ENCODE measurements around the gene AKT2. TPM values are rescaled to one million over a fixed set of nuclear protein-coding genes. Genes with fewer than 3 reads are reported as not detected.

AKT2 gene
- total RNA-seq, 1 experiment from 2014 or later, result 108 TPM

DNA sequence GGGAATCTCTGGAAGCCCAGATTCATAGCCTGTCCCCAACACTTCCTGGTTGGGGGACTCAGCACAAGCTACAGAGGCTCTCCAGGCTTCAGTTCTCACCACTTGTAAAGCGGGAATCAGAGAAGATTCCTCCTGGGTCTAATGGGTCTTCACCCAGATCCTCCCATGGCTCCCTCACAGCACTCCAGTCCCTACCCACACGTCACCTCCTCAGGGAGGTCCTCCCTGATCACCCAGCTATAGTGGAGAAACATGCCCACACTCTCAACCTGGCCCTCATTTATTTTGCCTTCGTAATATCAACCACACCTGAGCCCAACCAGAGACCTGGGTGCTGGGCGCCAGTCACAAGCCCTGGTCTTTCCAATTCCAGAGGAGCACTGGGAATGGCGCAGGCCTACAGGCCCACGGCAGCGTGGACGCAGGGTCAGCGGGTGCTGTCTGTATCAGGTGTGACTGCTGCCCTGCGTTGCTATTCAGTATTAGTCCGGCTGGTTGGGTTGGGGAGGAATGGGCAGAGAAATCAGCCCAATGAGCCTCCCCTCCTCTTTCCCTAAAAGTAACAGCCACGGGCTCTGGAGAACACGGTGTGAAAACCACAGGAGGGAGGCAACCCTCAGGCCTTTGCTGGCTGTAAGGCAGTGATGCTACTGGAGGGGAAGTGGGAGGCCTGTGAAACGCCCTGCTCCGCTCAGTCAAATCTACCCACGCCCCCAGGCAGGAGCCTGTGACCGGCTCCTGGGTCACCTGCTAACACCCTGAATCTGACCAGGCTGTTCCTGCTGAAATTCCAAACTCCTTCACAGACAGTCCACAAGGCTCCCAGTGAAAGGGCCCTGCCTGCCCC, 5.2 kb downstream of the AKT2 start:
- no peaks in the 10 kb centered on the region for H3K27me3 Mint-ChIP-seq (ENCODE audit: insufficient read depth, unreplicated experiment)
- TF ChIP-seq CTCF (IDR thresholded peaks at IDR 0.05; ENCODE audit: unreplicated experiment), result no peak
- POLR2A ChIA-PET, result no interaction called here
- CTCF ChIA-PET, result interaction anchor here (0.7 kb wide), 1 partner anchor 184 kb away, joined by 3 read pairs; no protein-coding TSS in a partner anchor
- H3K4me1 Mint-ChIP-seq (ENCODE audit: insufficient read depth, unreplicated experiment), result peaks cover 30% of the 10 kb centered on the region
- no peak for DNase-seq (ENCODE audit: unreplicated experiment)
- peak overlapping the region; percentile 63 for H3K27ac Mint-ChIP-seq (ENCODE audit: low read depth, unreplicated experiment)
- no peaks in the 10 kb centered on the region for H3K9me3 Mint-ChIP-seq (ENCODE audit: unreplicated experiment)
- intact Hi-C loops (cut with micrococcal nuclease), result no loop called here
- H3K36me3 Mint-ChIP-seq (ENCODE audit: insufficient read depth, unreplicated experiment), result peaks cover 13% of the 10 kb centered on the region
- no TSS peak for BruUV-seq (replicated peaks)
- no peak overlapping the region for H3K4me3 Mint-ChIP-seq (ENCODE audit: unreplicated experiment)

GRCh38 chr19:40279120-40279551, 6.0 kb downstream of the AKT2 start:
- Mint-ChIP-seq H3K27ac (ENCODE audit: low read depth, unreplicated experiment) (no peak overlapping the region), H3K4me3 (ENCODE audit: unreplicated experiment) (no peak overlapping the region), H3K9me3 (ENCODE audit: unreplicated experiment) (no peaks in the 10 kb centered on the region), H3K4me1 (ENCODE audit: insufficient read depth, unreplicated experiment) (peaks cover 31% of the 10 kb centered on the region), H3K36me3 (ENCODE audit: insufficient read depth, unreplicated experiment) (peaks cover 13% of the 10 kb centered on the region), H3K27me3 (ENCODE audit: insufficient read depth, unreplicated experiment) (no peaks in the 10 kb centered on the region)
- TF ChIP-seq CTCF (IDR thresholded peaks at IDR 0.05; ENCODE audit: unreplicated experiment), result no peak
- no TSS peak for BruUV-seq (replicated peaks)
- no peak for DNase-seq (ENCODE audit: unreplicated experiment)
- intact Hi-C loops (cut with micrococcal nuclease), result no loop called here
- CTCF ChIA-PET, result interaction anchor here (0.7 kb wide), 2 partner anchors 36 to 67 kb away, joined by 3 to 5 read pairs; no protein-coding TSS in a partner anchor
- POLR2A ChIA-PET, result interaction anchor here (0.5 kb wide), 1 partner anchor 313 kb away, joined by 4 read pairs; no protein-coding TSS in a partner anchor

GRCh38 chr19:40278361-40279035, 6.6 kb downstream of the AKT2 start:
- CTCF ChIA-PET, result interaction anchor here (0.6 to 0.7 kb wide), 4 partner anchors 66 to 1684 kb away, joined by 3 to 4 read pairs (median 4); no protein-coding TSS in a partner anchor
- TF ChIP-seq CTCF (IDR thresholded peaks at IDR 0.05; ENCODE audit: unreplicated experiment), result no peak
- no peaks in the 10 kb centered on the region for H3K9me3 Mint-ChIP-seq (ENCODE audit: unreplicated experiment)
- H3K4me1 Mint-ChIP-seq (ENCODE audit: insufficient read depth, unreplicated experiment), result peaks cover 38% of the 10 kb centered on the region
- H3K27ac Mint-ChIP-seq (ENCODE audit: low read depth, unreplicated experiment), result no peak overlapping the region
- no TSS peak for BruUV-seq (replicated peaks)
- intact Hi-C loops (cut with micrococcal nuclease), result no loop called here
- H3K36me3 Mint-ChIP-seq (ENCODE audit: insufficient read depth, unreplicated experiment), result peaks cover 14% of the 10 kb centered on the region
- POLR2A ChIA-PET, result interaction anchor here (0.5 kb wide), 1 partner anchor 313 kb away, joined by 4 read pairs; no protein-coding TSS in a partner anchor
- no peak overlapping the region for H3K4me3 Mint-ChIP-seq (ENCODE audit: unreplicated experiment)
- DNase-seq (ENCODE audit: unreplicated experiment), result no peak
- no peaks in the 10 kb centered on the region for H3K27me3 Mint-ChIP-seq (ENCODE audit: insufficient read depth, unreplicated experiment)

All from MCF 10A (cell line).